Tibial nerve (tissue), 4 donors: ENCODE measurements around the gene IFITM2. TPM values are rescaled to one million over a fixed set of nuclear protein-coding genes. Genes with fewer than 3 reads are reported as not detected.

Experiments used
- DNase-seq, 2 donors: peaks; one replicate each; pipeline ENCODE4 v3.0.0-alpha.2; 2019; ENCODE audit warnings: low spot score in 2 of 2
- H3K27ac ChIP-seq, 4 donors: fragments of 200-600 bp; sonication (generic) in 3 of 4; one replicate each; pipeline ENCODE4 v1.5.1; 2017 to 2019; ENCODE audit warnings: mild to moderate bottlenecking in 1 of 4
- H3K27me3 ChIP-seq, 2 donors: fragments of 200-600 bp; sonication (generic) in 1 of 2; one replicate each; pipeline versions ENCODE4 v1.5.1 to v1.6.0; 2017 to 2019
- H3K36me3 ChIP-seq, 3 donors: fragments of 200-600 bp; sonication (generic); one replicate each; pipeline ENCODE4 v1.5.1; 2018 to 2019
- H3K4me1 ChIP-seq, 4 donors: fragments of 200-600 bp; sonication (generic) in 3 of 4; one replicate each; pipeline ENCODE4 v1.5.1; 2017 to 2019
- H3K4me3 ChIP-seq, 4 donors: fragments of 200-600 bp; sonication (generic) in 3 of 4; one replicate each; pipeline ENCODE4 v1.5.1; 2017 to 2019; ENCODE audit warnings: mild to moderate bottlenecking in 1 of 4, moderate library complexity in 1 of 4
- H3K9me3 ChIP-seq, 4 donors: fragments of 200-600 bp; sonication (generic) in 3 of 4; one replicate each; pipeline ENCODE4 v1.5.1; 2017 to 2019
- EP300 ChIP-seq, 2 donors: sonication (generic); formaldehyde crosslinking; IDR thresholded peaks; one replicate each; pipeline ENCODE4 v1.6.1; 2017; ENCODE audit warnings: antibody characterized with exemption in 2 of 2, mild to moderate bottlenecking in 1 of 2
- POLR2A ChIP-seq, 2 donors: fragments of 450-650 bp; IDR thresholded peaks; one replicate each; pipeline ENCODE4 v1.6.1; 2017; ENCODE audit warnings: antibody characterized with exemption in 2 of 2, mild to moderate bottlenecking in 2 of 2, moderate library complexity in 2 of 2
- WGBS, 2 donors: methylation state at CpG; one replicate each; pipeline ENCODE4 v1.1.5; 2018; 5-methylcytosine and 5-hydroxymethylcytosine counted together
- small RNA-seq: library from RNA; depleted of rRNA; stranded (forward); fragments of <200 nt; gene quantifications from one replicate; pipeline ENCODE3, GENCODE V24; 2016
- total RNA-seq, 4 donors: library from RNA; depleted of rRNA; stranded (reverse); fragments of >200 nt; gene quantifications; one replicate each; pipeline ENCODE4 v1.1.0, GENCODE V29; 2016
- TF ChIP-seq, protein P1 (sequence below), 5 experiments: fragments of 200-600 bp in 3 of 5; fragments of 450-650 bp in 2 of 5; sonication (generic) in 3 of 5; IDR thresholded peaks; one replicate each; pipeline ENCODE4 v1.5.1; 2016 to 2019; ENCODE audit warnings: antibody characterized with exemption in 5 of 5, mild to moderate bottlenecking in 3 of 5, moderate library complexity in 2 of 5

The IFITM2 gene
- total RNA-seq, 4 donors from 2014 or later: 258 to 624 (median 292) TPM

DNA sequence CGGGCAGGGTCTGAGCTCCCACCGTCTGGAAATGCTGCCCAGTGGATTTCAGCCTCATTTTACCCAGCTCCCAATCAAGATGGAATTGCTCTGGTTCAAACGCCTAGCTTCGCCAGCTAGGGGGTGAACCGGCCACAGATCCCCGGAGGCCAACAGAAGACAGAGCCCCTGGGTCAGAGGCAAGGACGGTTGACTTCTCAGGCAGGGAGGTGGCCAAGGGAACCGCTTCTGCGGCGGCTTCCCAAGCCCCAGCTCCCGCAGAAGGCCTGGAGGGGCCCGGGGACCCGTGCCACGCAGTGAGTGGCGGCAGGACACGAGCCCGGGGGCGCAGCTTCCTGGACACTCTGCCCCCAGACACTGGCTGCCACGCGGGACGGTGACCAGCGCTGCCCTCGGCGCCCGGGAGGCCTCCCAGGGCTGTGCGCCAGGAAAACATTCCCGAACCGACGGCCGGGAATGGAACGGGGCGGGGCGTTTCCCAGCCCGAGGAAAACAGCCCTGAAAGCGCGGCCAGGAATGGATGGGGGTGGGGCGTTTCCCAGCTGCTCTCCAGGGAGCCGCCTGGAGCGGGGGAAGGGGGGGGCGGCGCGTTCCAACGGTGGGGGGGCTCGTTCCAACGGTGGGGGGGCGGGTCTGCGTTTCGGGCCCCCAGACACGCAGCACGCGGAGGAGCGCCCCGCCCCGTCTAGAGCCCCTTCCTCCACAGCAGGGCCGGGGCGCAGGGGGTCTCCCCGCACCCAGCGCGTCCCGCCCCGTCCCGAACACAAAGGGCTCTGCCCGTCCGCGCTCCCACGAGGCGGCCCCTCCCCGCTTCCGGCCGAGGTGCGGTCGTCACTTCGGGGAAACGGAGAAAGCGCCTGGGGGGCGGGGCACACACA lies 48.2 kb downstream of the IFITM2 start:
- Histone ChIP-seq H3K36me3 (no peaks in the 10 kb centered on the region), H3K4me1 (peaks cover 3 to 41% (median 24%) of the 10 kb centered on the region in 4 donors), H3K27me3 (peaks cover 0 to 12% of the 10 kb centered on the region in 2 donors), H3K27ac (peak overlapping the region; percentile 97 to 99 (median 98)), H3K9me3 (peaks cover 0 to 7% (median 0%) of the 10 kb centered on the region in 4 donors), H3K4me3 (peak overlapping the region; percentile 24 to 54 (median 36))
- TF ChIP-seq POLR2A (IDR thresholded peaks at IDR 0.05) (peak in 1 of 2 donors; percentile 46), EP300 (IDR thresholded peaks at IDR 0.05) (peak in 1 of 2 donors; percentile 97)
- TF ChIP-seq, protein P1, sequence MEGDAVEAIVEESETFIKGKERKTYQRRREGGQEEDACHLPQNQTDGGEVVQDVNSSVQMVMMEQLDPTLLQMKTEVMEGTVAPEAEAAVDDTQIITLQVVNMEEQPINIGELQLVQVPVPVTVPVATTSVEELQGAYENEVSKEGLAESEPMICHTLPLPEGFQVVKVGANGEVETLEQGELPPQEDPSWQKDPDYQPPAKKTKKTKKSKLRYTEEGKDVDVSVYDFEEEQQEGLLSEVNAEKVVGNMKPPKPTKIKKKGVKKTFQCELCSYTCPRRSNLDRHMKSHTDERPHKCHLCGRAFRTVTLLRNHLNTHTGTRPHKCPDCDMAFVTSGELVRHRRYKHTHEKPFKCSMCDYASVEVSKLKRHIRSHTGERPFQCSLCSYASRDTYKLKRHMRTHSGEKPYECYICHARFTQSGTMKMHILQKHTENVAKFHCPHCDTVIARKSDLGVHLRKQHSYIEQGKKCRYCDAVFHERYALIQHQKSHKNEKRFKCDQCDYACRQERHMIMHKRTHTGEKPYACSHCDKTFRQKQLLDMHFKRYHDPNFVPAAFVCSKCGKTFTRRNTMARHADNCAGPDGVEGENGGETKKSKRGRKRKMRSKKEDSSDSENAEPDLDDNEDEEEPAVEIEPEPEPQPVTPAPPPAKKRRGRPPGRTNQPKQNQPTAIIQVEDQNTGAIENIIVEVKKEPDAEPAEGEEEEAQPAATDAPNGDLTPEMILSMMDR (IDR thresholded peaks at IDR 0.05): peak in 1 of 5 experiments; percentile 42
- peak; percentile 92 to 93 for DNase-seq
- 3 to 10% methylated on average over 11 to 19 of the region's 76 CpGs for WGBS, 2 donors

DNA sequence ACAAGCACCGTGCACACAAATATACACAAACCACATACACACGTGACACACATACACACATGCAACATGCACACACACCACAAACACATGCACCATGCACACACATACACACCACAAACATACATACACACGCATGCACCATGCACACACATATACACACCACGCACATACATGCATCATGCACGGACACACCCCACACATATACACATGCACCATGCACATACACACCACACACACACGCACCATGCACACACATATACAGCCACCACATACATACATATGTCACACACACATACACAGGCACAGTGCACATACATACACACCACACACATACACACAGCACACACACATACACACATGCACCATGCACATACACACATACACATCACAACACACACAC lies 49.0 kb downstream of the IFITM2 start:
- H3K36me3 ChIP-seq: no peaks in the 10 kb centered on the region
- no peak overlapping the region for H3K27ac ChIP-seq
- TF ChIP-seq, protein P1 (IDR thresholded peaks at IDR 0.05): no peak
- TF ChIP-seq POLR2A (IDR thresholded peaks at IDR 0.05) (no peak), EP300 (IDR thresholded peaks at IDR 0.05) (no peak)
- H3K4me1 ChIP-seq: peaks cover 3 to 36% (median 24%) of the 10 kb centered on the region in 4 donors
- no peak for DNase-seq
- no peak overlapping the region for H3K4me3 ChIP-seq
- peaks cover 0 to 14% of the 10 kb centered on the region in 2 donors for H3K27me3 ChIP-seq
- 76 to 78% methylated on average over 6 of the region's 6 CpGs for WGBS, 2 donors
- peaks cover 0 to 15% (median 0%) of the 10 kb centered on the region in 4 donors for H3K9me3 ChIP-seq

DNA sequence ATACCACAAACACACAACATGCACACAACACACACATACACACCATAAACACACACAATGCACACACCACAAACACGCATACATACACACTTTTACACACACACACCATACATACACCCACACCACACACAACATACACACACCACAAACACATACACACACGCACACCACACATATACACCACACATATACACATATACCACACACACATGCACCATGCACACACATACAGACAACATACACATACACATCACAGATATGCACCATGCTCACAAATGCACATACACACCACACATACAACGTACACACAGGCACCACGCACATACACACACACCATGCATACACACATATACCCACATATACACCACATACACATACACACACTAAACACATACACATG lies 50.0 kb downstream of the IFITM2 start:
- Histone ChIP-seq H3K9me3 (peaks cover 0 to 17% (median 0%) of the 10 kb centered on the region in 4 donors), H3K4me3 (no peak overlapping the region), H3K27me3 (peaks cover 0 to 14% of the 10 kb centered on the region in 2 donors), H3K36me3 (no peaks in the 10 kb centered on the region), H3K27ac (no peak overlapping the region), H3K4me1 (peaks cover 3 to 31% (median 21%) of the 10 kb centered on the region in 4 donors)
- WGBS, 2 donors: 90 to 94% methylated on average over 4 of the region's 4 CpGs
- no peak for DNase-seq
- TF ChIP-seq EP300 (IDR thresholded peaks at IDR 0.05): no peak

DNA sequence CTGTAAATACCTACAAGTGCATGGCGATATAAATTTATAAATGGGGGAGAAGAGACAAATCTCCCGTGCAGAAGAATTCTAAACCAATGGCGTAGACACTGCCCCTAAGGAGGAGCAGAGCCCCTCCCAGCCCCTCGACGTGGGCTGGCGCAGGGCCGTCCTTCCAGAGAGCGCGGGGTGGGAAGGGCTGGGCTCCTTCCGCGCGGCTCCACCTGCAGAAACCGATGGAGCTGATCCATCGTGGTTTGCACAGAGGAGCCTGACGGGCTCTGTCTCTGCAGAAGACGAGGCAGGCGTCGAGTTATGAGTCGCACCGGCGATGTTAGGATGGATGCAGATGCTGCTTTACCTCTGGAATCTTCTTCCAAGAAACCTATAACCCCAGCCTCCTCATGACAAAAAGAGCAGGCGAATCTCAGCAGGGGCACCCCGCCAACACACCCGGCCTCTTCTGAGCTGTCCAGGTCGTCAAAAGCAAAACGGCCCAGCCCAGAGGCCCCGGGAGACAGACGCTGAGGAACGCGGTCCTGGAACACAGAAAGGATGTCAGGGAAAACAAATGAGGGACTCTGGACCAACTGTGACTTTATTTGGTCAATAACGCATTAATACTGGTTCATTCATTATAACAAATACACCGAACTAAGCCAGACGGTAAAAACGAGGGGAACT lies 50.6 kb downstream of the IFITM2 start:
- 53 to 59% methylated on average over 27 to 34 of the region's 34 CpGs for WGBS, 2 donors
- Histone ChIP-seq H3K4me3 (no peak overlapping the region), H3K27me3 (peaks cover 0 to 14% of the 10 kb centered on the region in 2 donors), H3K27ac (no peak overlapping the region), H3K9me3 (peaks cover 0 to 17% (median 0%) of the 10 kb centered on the region in 4 donors), H3K4me1 (peaks cover 3 to 24% (median 14%) of the 10 kb centered on the region in 4 donors), H3K36me3 (no peaks in the 10 kb centered on the region)
- DNase-seq: no peak
- TF ChIP-seq POLR2A (IDR thresholded peaks at IDR 0.05): no peak
- no peak for TF ChIP-seq EP300 (IDR thresholded peaks at IDR 0.05)
- TF ChIP-seq, protein P1 (IDR thresholded peaks at IDR 0.05): no peak

Small RNA genes lying within 50 kb of the gene (small RNA-seq; reads per million reads assigned to genes)
- not detected for gene AC136475.6

Other genes starting within 250 kb of the IFITM2 start
- gene SCGB1C1, start 114.7 kb upstream of the IFITM2 start, total RNA-seq: not detected
- gene BET1L, start 100.4 kb upstream of the IFITM2 start, total RNA-seq: 10 to 100 TPM; 30.9 to 43.9 (median 38.7) TPM
- gene RIC8A, start 100.1 kb upstream of the IFITM2 start, total RNA-seq: 100 to 1,000 TPM in 3 of 4 donors, 10 to 100 TPM in 1; 69.0 to 118 (median 101) TPM
- 10 to 100 TPM; 14.9 to 23.4 (median 17.5) TPM for gene SIRT3, start 71.5 kb upstream of the IFITM2 start, total RNA-seq
- 100 to 1,000 TPM in 3 of 4 donors, 10 to 100 TPM in 1; 72.0 to 136 (median 120) TPM for gene PSMD13, start 70.8 kb upstream of the IFITM2 start, total RNA-seq
- 1 to 10 TPM; 1.0 to 3.3 (median 1.7) TPM for gene NLRP6, start 29.4 kb upstream of the IFITM2 start, total RNA-seq
- 100 to 1,000 TPM in 1 of 4 donors, 10 to 100 TPM in 3; 43.7 to 166 (median 55.6) TPM for gene PGGHG, start 18.7 kb upstream of the IFITM2 start, total RNA-seq
- not detected for gene IFITM5, start 8.3 kb upstream of the IFITM2 start, total RNA-seq
- 100 to 1,000 TPM; 216 to 431 (median 256) TPM for gene IFITM1, start 6.2 kb downstream of the IFITM2 start, total RNA-seq
- gene IFITM3, start 13.0 kb downstream of the IFITM2 start, total RNA-seq: 100 to 1,000 TPM; 258 to 816 (median 325) TPM
- 10 to 100 TPM in 2 of 4 donors, 1 to 10 TPM in 2; 7.1 to 22.2 (median 14.1) TPM for gene B4GALNT4, start 61.7 kb downstream of the IFITM2 start, total RNA-seq
- 10 to 100 TPM in 3 of 4 donors, 1 to 10 TPM in 1; 4.6 to 16.2 (median 13.5) TPM for gene PKP3, start 86.4 kb downstream of the IFITM2 start, total RNA-seq
- 10 to 100 TPM; 29.1 to 81.1 (median 69.3) TPM for gene SIGIRR, start 107.2 kb downstream of the IFITM2 start, total RNA-seq
- gene ANO9, start 134.2 kb downstream of the IFITM2 start, total RNA-seq: under 1 TPM in 3 of 4 donors, not detected in 1; 0.78 to 0.90 (median 0.87) TPM
- gene PTDSS2, start 142.5 kb downstream of the IFITM2 start, total RNA-seq: 100 to 1,000 TPM in 1 of 4 donors, 10 to 100 TPM in 3; 54.2 to 100 (median 63.9) TPM
- 100 to 1,000 TPM; 220 to 303 (median 281) TPM for gene RNH1, start 199.4 kb downstream of the IFITM2 start, total RNA-seq
- gene HRAS, start 227.8 kb downstream of the IFITM2 start, total RNA-seq: 10 to 100 TPM; 64.3 to 71.1 (median 68.1) TPM
- 1 to 10 TPM in 1 of 4 donors, under 1 TPM in 2, not detected in 1; 0.22 to 1.4 (median 0.60) TPM for gene LRRC56, start 229.7 kb downstream of the IFITM2 start, total RNA-seq